CD4-positive, CD25-positive, alpha-beta regulatory T cell (primary cell): ENCODE data around the gene CLHC1. TPM values are rescaled to one million over a fixed set of nuclear protein-coding genes. Genes with fewer than 3 reads are reported as not detected.
A peak's percentile ranks its signal among the peaks of the same experiment; 100 is the strongest.
"Not testable (repeated sequence)": the region's sequence is repeated elsewhere in the genome, so short reads cannot be mapped to it uniquely, and the experiment has no call there.

Source experiments
- ATAC-seq, 2 donors: fragments of 150-1000 bp; cut with Tn5 transposase; one replicate each; pipeline ENCODE4 v1.10.0; 2021; ENCODE audit warnings: low read depth in 2 of 2, moderate number of reproducible peaks in 2 of 2, moderate library complexity in 1 of 2
- DNase-seq, 3 donors: peaks; one replicate each; pipeline versions ENCODE4 v3.0.0 to v3.0.0-alpha.2; 2012 to 2022; ENCODE audit warnings: mixed read lengths in 1 of 3
- H3K27ac ChIP-seq: one replicate; pipeline ENCODE4 v1.7.0; 2013; ENCODE audit warnings: mild to moderate bottlenecking, low read length; ENCODE audit not compliant: insufficient read depth, poor library complexity, severe bottlenecking
- H3K27me3 ChIP-seq: one replicate; pipeline ENCODE4 v1.7.0; 2013; ENCODE audit warnings: low read length; ENCODE audit not compliant: control insufficient read depth, insufficient read depth
- H3K36me3 ChIP-seq: one replicate; pipeline ENCODE4 v1.7.0; 2013; ENCODE audit warnings: mild to moderate bottlenecking, low read length, moderate library complexity; ENCODE audit not compliant: control insufficient read depth, insufficient read depth
- H3K4me1 ChIP-seq: 2 replicates; pipeline ENCODE4 v1.7.0; 2013; ENCODE audit warnings: mild to moderate bottlenecking, low read length; ENCODE audit not compliant: insufficient read depth, control insufficient read depth, poor library complexity, severe bottlenecking
- H3K4me3 ChIP-seq: one replicate; pipeline ENCODE4 v1.7.0; 2013; ENCODE audit warnings: low read depth, mild to moderate bottlenecking, low read length, moderate library complexity
- H3K9me3 ChIP-seq, 2 experiments: 1 replicate in 1 of 2; 2 replicates in 1 of 2; pipeline ENCODE4 v1.7.0; 2013; ENCODE audit warnings: low read length in 2 of 2, mild to moderate bottlenecking in 1 of 2, moderate library complexity in 1 of 2; ENCODE audit not compliant: control insufficient read depth in 2 of 2
- H3K27ac Mint-ChIP-seq, 3 donors: one replicate each; pipeline ENCODE4 v1.8.0; 2020 to 2022; ENCODE audit warnings: mild to moderate bottlenecking in 3 of 3, mixed read lengths in 3 of 3, moderate library complexity in 2 of 3
- H3K27me3 Mint-ChIP-seq: one replicate; pipeline ENCODE4 v1.8.0; 2022; ENCODE audit warnings: mild to moderate bottlenecking, mixed read lengths
- H3K36me3 Mint-ChIP-seq: one replicate; pipeline ENCODE4 v1.8.0; 2020; ENCODE audit warnings: mixed read lengths
- H3K4me1 Mint-ChIP-seq, 4 donors: one replicate each; pipeline ENCODE4 v1.8.0; 2020 to 2022; ENCODE audit warnings: mixed read lengths in 4 of 4, mild to moderate bottlenecking in 1 of 4
- H3K4me3 Mint-ChIP-seq, 4 donors: one replicate each; pipeline ENCODE4 v1.8.0; 2020 to 2022; ENCODE audit warnings: mild to moderate bottlenecking in 4 of 4, mixed read lengths in 4 of 4, moderate library complexity in 3 of 4
- H3K9me3 Mint-ChIP-seq, 7 donors: one replicate each; pipeline ENCODE4 v1.8.0; 2020 to 2022; ENCODE audit warnings: mixed read lengths in 7 of 7, mild to moderate bottlenecking in 3 of 7, moderate library complexity in 2 of 7
- polyA plus RNA-seq, 4 donors: library from polyadenylated mRNA; unstranded; fragments of 300-500 nt; fragmentation: Illumina TruSeq; gene quantifications; one replicate each; pipeline ENCODE4 v1.2.3, GENCODE V29; 2021
- total RNA-seq: library from RNA; stranded (reverse); gene quantifications from one replicate; pipeline ENCODE4 v1.2.3, GENCODE V29; 2022

Gene CLHC1
- total and polyA plus RNA-seq, 5 donors from 2014 or later = 1.6 to 10.6 (median 2.1) TPM

GRCh38 chr2:55213822-55214221, 18.3 kb downstream of the CLHC1 start:
- Mint-ChIP-seq H3K27me3 (no peaks in the 10 kb centered on the region), H3K27ac (peak overlapping the region in 1 of 3 donors; percentile 10), H3K9me3 (peaks cover 0 to 4% (median 0%) of the 10 kb centered on the region in 7 donors), H3K36me3 (peaks cover 3% of the 10 kb centered on the region), H3K4me3 (no peak overlapping the region), H3K4me1 (peaks cover 0 to 2% (median 0%) of the 10 kb centered on the region in 4 donors)
- Histone ChIP-seq H3K36me3 (no peaks in the 10 kb centered on the region), H3K27me3 (no peaks in the 10 kb centered on the region), H3K27ac (no peak overlapping the region), H3K9me3 (no peaks in the 10 kb centered on the region), H3K4me1 (no peaks in the 10 kb centered on the region), H3K4me3 (no peak overlapping the region)
- ATAC-seq (no peak), DNase-seq (no peak)

- Histone ChIP-seq H3K9me3 (no peaks in the 10 kb centered on the region), H3K27ac (no peak overlapping the region), H3K27me3 (no peaks in the 10 kb centered on the region), H3K4me3 (no peak overlapping the region), H3K4me1 (no peaks in the 10 kb centered on the region), H3K36me3 (no peaks in the 10 kb centered on the region)
- Mint-ChIP-seq H3K4me3 (no peak overlapping the region), H3K27ac (no peak overlapping the region), H3K9me3 (peaks cover 1 to 24% (median 9%) of the 10 kb centered on the region in 7 donors), H3K4me1 (no peaks in the 10 kb centered on the region), H3K27me3 (no peaks in the 10 kb centered on the region), H3K36me3 (peaks cover 36% of the 10 kb centered on the region)
- ATAC-seq (no peak), DNase-seq (no peak)
Observed at GRCh38 chr2:55204950-55205349, 27.1 kb downstream of the CLHC1 start.

- H3K36me3 ChIP-seq = no peaks in the 10 kb centered on the region
- no peak overlapping the region for H3K4me3 Mint-ChIP-seq
Observed at GRCh38 chr2:55204536-55204935, 27.6 kb downstream of the CLHC1 start.

GRCh38 chr2:55200416-55200815, 31.7 kb downstream of the CLHC1 start:
- DNase-seq (no peak), ATAC-seq (no peak)
- Mint-ChIP-seq H3K9me3 (peaks cover 3 to 36% (median 14%) of the 10 kb centered on the region in 7 donors), H3K4me1 (peaks cover 0 to 4% (median 0%) of the 10 kb centered on the region in 4 donors), H3K4me3 (no peak overlapping the region), H3K36me3 (peaks cover 49% of the 10 kb centered on the region), H3K27me3 (peaks cover 6% of the 10 kb centered on the region), H3K27ac (no peak overlapping the region)
- no peak overlapping the region for H3K4me3 ChIP-seq
- no peak overlapping the region for H3K27ac ChIP-seq
- no peaks in the 10 kb centered on the region for H3K4me1 ChIP-seq
- H3K36me3 ChIP-seq = no peaks in the 10 kb centered on the region
- H3K9me3 ChIP-seq = no peaks in the 10 kb centered on the region
- no peaks in the 10 kb centered on the region for H3K27me3 ChIP-seq

More at GRCh38 chr2:55204536-55204935, 27.6 kb downstream of the CLHC1 start:
- Histone ChIP-seq H3K27ac (no peak overlapping the region), H3K4me1 (no peaks in the 10 kb centered on the region), H3K27me3 (no peaks in the 10 kb centered on the region), H3K9me3 (no peaks in the 10 kb centered on the region), H3K4me3 (no peak overlapping the region)
- ATAC-seq (no peak), DNase-seq (no peak)
- Mint-ChIP-seq H3K27me3 (peaks cover 3% of the 10 kb centered on the region), H3K36me3 (peaks cover 38% of the 10 kb centered on the region), H3K9me3 (peaks cover 2 to 27% (median 10%) of the 10 kb centered on the region in 7 donors), H3K27ac (no peak overlapping the region), H3K4me1 (peaks cover 0 to 1% (median 0%) of the 10 kb centered on the region in 4 donors)

- Histone ChIP-seq H3K4me3 (no peak overlapping the region), H3K9me3 (no peaks in the 10 kb centered on the region), H3K36me3 (no peaks in the 10 kb centered on the region), H3K4me1 (no peaks in the 10 kb centered on the region), H3K27me3 (no peaks in the 10 kb centered on the region), H3K27ac (no peak overlapping the region)
- no peak overlapping the region for H3K27ac Mint-ChIP-seq
- peaks cover 2 to 28% (median 14%) of the 10 kb centered on the region in 7 donors for H3K9me3 Mint-ChIP-seq
- peaks cover 0 to 4% (median 0%) of the 10 kb centered on the region in 4 donors for H3K4me1 Mint-ChIP-seq
- peaks cover 6% of the 10 kb centered on the region for H3K27me3 Mint-ChIP-seq
- DNase-seq = no peak
- H3K4me3 Mint-ChIP-seq = no peak overlapping the region
- peaks cover 26% of the 10 kb centered on the region for H3K36me3 Mint-ChIP-seq
- no peak for ATAC-seq
Observed at GRCh38 chr2:55196526-55196925, 35.6 kb downstream of the CLHC1 start.

- H3K27ac ChIP-seq, H3K27me3 Mint-ChIP-seq, H3K4me3 Mint-ChIP-seq, H3K4me1 ChIP-seq, ATAC-seq, H3K4me1 Mint-ChIP-seq, H3K27ac Mint-ChIP-seq, H3K36me3 ChIP-seq, DNase-seq, H3K9me3 ChIP-seq, H3K27me3 ChIP-seq, H3K4me3 ChIP-seq: not testable (repeated sequence)
- Mint-ChIP-seq H3K36me3 (peaks cover 10% of the 10 kb centered on the region), H3K9me3 (peaks cover 0 to 12% (median 3%) of the 10 kb centered on the region in 7 donors)
Observed at GRCh38 chr2:55191888-55192287, 40.2 kb downstream of the CLHC1 start.

- not testable (repeated sequence) for ATAC-seq, H3K4me1 Mint-ChIP-seq, DNase-seq, H3K4me1 ChIP-seq, H3K4me3 ChIP-seq, H3K27me3 Mint-ChIP-seq, H3K9me3 ChIP-seq, H3K27ac Mint-ChIP-seq, H3K4me3 Mint-ChIP-seq, H3K27ac ChIP-seq, H3K27me3 ChIP-seq, H3K36me3 ChIP-seq
- Mint-ChIP-seq H3K36me3 (peaks cover 10% of the 10 kb centered on the region), H3K9me3 (peaks cover 0 to 12% (median 2%) of the 10 kb centered on the region in 7 donors)
Observed at GRCh38 chr2:55186837-55187236, 45.3 kb downstream of the CLHC1 start.

- DNase-seq = no peak
- H3K27ac Mint-ChIP-seq = no peak overlapping the region
- H3K27ac ChIP-seq = no peak overlapping the region
Observed at GRCh38 chr2:55180374-55180773, 51.7 kb downstream of the CLHC1 start.

More at GRCh38 chr2:55180374-55180773, 51.7 kb downstream of the CLHC1 start:
- no peaks in the 10 kb centered on the region for H3K4me1 ChIP-seq
- no peaks in the 10 kb centered on the region for H3K36me3 ChIP-seq
- no peak overlapping the region for H3K4me3 Mint-ChIP-seq
- peaks cover 0 to 7% (median 6%) of the 10 kb centered on the region in 4 donors for H3K4me1 Mint-ChIP-seq
- H3K4me3 ChIP-seq = no peak overlapping the region
- no peaks in the 10 kb centered on the region for H3K27me3 ChIP-seq
- H3K27me3 Mint-ChIP-seq = no peaks in the 10 kb centered on the region
- no peaks in the 10 kb centered on the region for H3K9me3 Mint-ChIP-seq
- ATAC-seq = no peak
- no peaks in the 10 kb centered on the region for H3K9me3 ChIP-seq
- no peaks in the 10 kb centered on the region for H3K36me3 Mint-ChIP-seq
